Left cardiac atrium (tissue), 4 donors: ENCODE measurements around the gene RAD52. TPM values are rescaled to one million over a fixed set of nuclear protein-coding genes. Genes with fewer than 3 reads are reported as not detected.

Experiments
- ATAC-seq, 2 donors: fragments of 200-7000 bp; cut with Tn5 transposase; one replicate each; pipeline ENCODE4 v1.9.1; 2020; ENCODE audit warnings: mild to moderate bottlenecking in 2 of 2, moderate library complexity in 2 of 2
- DNase-seq: peaks from one replicate; pipeline ENCODE4 v3.0.0-alpha.2; 2020
- intact Hi-C, 2 donors: fragments of 100-400 bp; cut with DNase I; formaldehyde crosslinking; loops; one replicate each; pipeline versions ENCODE4 v1.14.1 to v1.15.1; 2022 to 2023
- total RNA-seq, 2 donors: library from RNA; stranded (reverse); fragmentation: NEBNext Ultra II Directional; extraction: Animal tissue kit (Norgen Biotek cat#: 25700); gene quantifications; one replicate each; pipeline ENCODE4 v1.2.1, GENCODE V29; 2021
- donor health status: DM: no; HTN: yes; CAD: no.
- donor health status: DM: no; HTN: yes; CAD: no; lungs with severe emphysema.
- donor health status: DM: yes; HTN: yes; CAD: no.
- donor health status: Dilated cardiomyopathy.

RAD52 gene
- total RNA-seq, 2 donors from 2014 or later: 6.4 to 6.8 TPM

GRCh38 chr12:894226-894625, 55.3 kb downstream of the RAD52 start:
- DNase-seq: no peak
- ATAC-seq: no peak
- intact Hi-C loops: no loop called here

- intact Hi-C loops: no loop called here
- ATAC-seq: no peak
- DNase-seq: no peak
Measured at GRCh38 chr12:886206-886605, 63.3 kb downstream of the RAD52 start.

GRCh38 chr12:885701-886100, 63.8 kb downstream of the RAD52 start:
- DNase-seq (no peak), ATAC-seq (no peak)
- intact Hi-C loops: no loop called here

- no peak for ATAC-seq
- intact Hi-C loops: no loop called here
- DNase-seq: no peak
Measured at GRCh38 chr12:884746-885414, 64.6 kb downstream of the RAD52 start.

- DNase-seq (no peak), ATAC-seq (no peak)
- intact Hi-C loops: no loop called here
Measured at GRCh38 chr12:880656-881055, 68.8 kb downstream of the RAD52 start.

- ATAC-seq (no peak), DNase-seq (no peak)
- intact Hi-C loops: no loop called here
Measured at GRCh38 chr12:879641-880040, 69.9 kb downstream of the RAD52 start.

- intact Hi-C loops: no loop called here
- DNase-seq: no peak
- ATAC-seq: peak in 1 of 2 donors; percentile 39
Measured at GRCh38 chr12:873954-874353, 75.5 kb downstream of the RAD52 start.

- intact Hi-C loops: no loop called here
- no peak for ATAC-seq
- no peak for DNase-seq
Measured at GRCh38 chr12:870378-870777, 79.1 kb downstream of the RAD52 start.

GRCh38 chr12:868722-869121, 80.8 kb downstream of the RAD52 start:
- DNase-seq: no peak
- intact Hi-C loops: no loop called here
- ATAC-seq: no peak

- no peak for DNase-seq
- no peak for ATAC-seq
- intact Hi-C loops: no loop called here
Measured at GRCh38 chr12:867905-868304, 81.6 kb downstream of the RAD52 start.

- DNase-seq: no peak
- intact Hi-C loops: no loop called here
- ATAC-seq: no peak
Measured at GRCh38 chr12:865614-866013, 83.9 kb downstream of the RAD52 start.

GRCh38 chr12:863285-863684, 86.2 kb downstream of the RAD52 start:
- intact Hi-C loops: no loop called here
- DNase-seq (no peak), ATAC-seq (no peak)

- DNase-seq: no peak
- intact Hi-C loops: no loop called here
- ATAC-seq: no peak
Measured at GRCh38 chr12:862303-862911, 87.1 kb downstream of the RAD52 start.

Other genes with a start within 250 kb of the RAD52 start
- gene WNK1, start 197.1 kb downstream of the RAD52 start, total RNA-seq: 100 to 1,000 TPM; 251 to 255 TPM
- 10 to 100 TPM; 53.2 to 53.4 TPM for gene ERC1, start 41.5 kb upstream of the RAD52 start, total RNA-seq